ENCODE measurements around the gene APOD. TPM values are rescaled to one million over a fixed set of nuclear protein-coding genes. Genes with fewer than 3 reads are reported as not detected.

The APOD gene
- total RNA-seq (2022; extraction: Qiagen RNA extraction): 1.3 to 2.1 TPM (median 1.6 TPM) in 5 replicates

GRCh38 chr3:195583831-195584542 is at the start of gene APOD:
APOD (minus strand) TSS chr3:195583940; CDS start chr3:195579461, 4,479 bp downstream.

GRCh38 chr3:195542698-195543499 is 40.8 kb downstream of the APOD start, which contains the start of gene PPP1R2:
PPP1R2 (minus strand) TSS chr3:195543325; CDS start chr3:195543025, 300 bp downstream.

Other genes starting within 250 kb of the APOD start
- gene ACAP2, start 140.9 kb downstream of the APOD start, total RNA-seq (2022; extraction: Qiagen RNA extraction): 5.3 to 8.4 TPM (median 7.3 TPM) in 5 replicates
- gene PPP1R2, start 40.6 kb downstream of the APOD start, total RNA-seq (2022; extraction: Qiagen RNA extraction): 17.2 to 20.6 TPM (median 18.2 TPM) in 5 replicates
- 0.30 to 0.87 TPM (median 0.61 TPM) in 5 replicates for gene MUC20, start 137.0 kb upstream of the APOD start, total RNA-seq (2022; extraction: Qiagen RNA extraction)
- 0.01 to 0.10 TPM (median 0.05 TPM) in 4 of 5 replicates, not detected in the other for gene MUC4, start 228.0 kb upstream of the APOD start, total RNA-seq (2022; extraction: Qiagen RNA extraction)